OCI-LY1 (cell line): ENCODE data around the gene CDC23.
"Not testable (repeated sequence)": the region's sequence is repeated elsewhere in the genome, so short reads cannot be mapped to it uniquely, and the experiment has no call there.

Experiments used
- EZH2 ChIP-seq: fragments of 200-600 bp; sonication (generic), shearing (Covaris generic); IDR thresholded peaks from 2 replicates; pipeline ENCODE4 v1.8.0; 2017; ENCODE audit warnings: borderline replicate concordance, mixed run types, mild to moderate bottlenecking, antibody characterized with exemption, low read length, moderate library complexity, mixed read lengths
- TF ChIP-seq, protein P1 (sequence below): fragments of 200-600 bp; sonication (generic), shearing (Covaris generic); IDR thresholded peaks from 2 replicates; pipeline ENCODE4 v1.5.1; 2017; ENCODE audit warnings: mild to moderate bottlenecking, antibody characterized with exemption, low read length, moderate library complexity, mixed read lengths

DNA sequence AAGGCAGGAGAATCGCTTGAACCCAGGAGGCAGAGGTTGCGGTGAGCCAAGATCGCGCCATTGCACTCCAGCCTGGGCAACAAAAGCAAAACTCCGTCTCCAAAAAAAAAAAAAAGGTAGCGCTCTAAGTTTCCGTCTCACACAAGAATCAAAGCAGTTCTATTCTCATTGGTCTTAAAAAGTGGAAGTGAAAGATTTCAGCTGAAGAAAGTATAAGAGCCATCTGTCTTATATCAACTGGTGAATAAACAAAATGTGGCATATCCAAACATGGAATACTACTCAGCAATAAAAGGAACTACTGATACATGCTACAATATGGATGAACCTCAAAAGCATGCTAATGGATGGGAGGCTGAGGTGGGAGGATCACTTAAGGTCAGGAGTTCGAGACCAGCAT is 19.3 kb downstream of the CDC23 start:
- TF ChIP-seq, protein P1, sequence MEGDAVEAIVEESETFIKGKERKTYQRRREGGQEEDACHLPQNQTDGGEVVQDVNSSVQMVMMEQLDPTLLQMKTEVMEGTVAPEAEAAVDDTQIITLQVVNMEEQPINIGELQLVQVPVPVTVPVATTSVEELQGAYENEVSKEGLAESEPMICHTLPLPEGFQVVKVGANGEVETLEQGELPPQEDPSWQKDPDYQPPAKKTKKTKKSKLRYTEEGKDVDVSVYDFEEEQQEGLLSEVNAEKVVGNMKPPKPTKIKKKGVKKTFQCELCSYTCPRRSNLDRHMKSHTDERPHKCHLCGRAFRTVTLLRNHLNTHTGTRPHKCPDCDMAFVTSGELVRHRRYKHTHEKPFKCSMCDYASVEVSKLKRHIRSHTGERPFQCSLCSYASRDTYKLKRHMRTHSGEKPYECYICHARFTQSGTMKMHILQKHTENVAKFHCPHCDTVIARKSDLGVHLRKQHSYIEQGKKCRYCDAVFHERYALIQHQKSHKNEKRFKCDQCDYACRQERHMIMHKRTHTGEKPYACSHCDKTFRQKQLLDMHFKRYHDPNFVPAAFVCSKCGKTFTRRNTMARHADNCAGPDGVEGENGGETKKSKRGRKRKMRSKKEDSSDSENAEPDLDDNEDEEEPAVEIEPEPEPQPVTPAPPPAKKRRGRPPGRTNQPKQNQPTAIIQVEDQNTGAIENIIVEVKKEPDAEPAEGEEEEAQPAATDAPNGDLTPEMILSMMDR: not testable (repeated sequence)
- TF ChIP-seq EZH2: not testable (repeated sequence)
